Measurements from ENCODE around the gene ADGRD1. TPM values are rescaled to one million over a fixed set of nuclear protein-coding genes. Genes with fewer than 3 reads are reported as not detected.

ADGRD1 gene
- total RNA-seq, 1 donor from 2014 or later = 35.8 TPM

- no peak for DNase-seq (ENCODE audit: extremely low spot score in 2 of 2)
Measured at GRCh38 chr12:131072451-131073230, 118.9 kb downstream of the ADGRD1 start.

GRCh38 chr12:131074221-131075083 is 120.7 kb downstream of the ADGRD1 start:
- no peak for TF ChIP-seq POLR2AphosphoS5 (IDR thresholded peaks at IDR 0.05; ENCODE audit: insufficient read depth in 1 of 2, low read depth in 1 of 2)
- TF ChIP-seq POLR2A (IDR thresholded peaks at IDR 0.05) = no peak
- no peak for TF ChIP-seq CTCF (IDR thresholded peaks at IDR 0.05)
- Histone ChIP-seq H3K36me3 (no peaks in the 10 kb centered on the region), H3K4me3 (no peak overlapping the region), H3K27ac (no peak overlapping the region), H3K27me3 (no peaks in the 10 kb centered on the region), H3K9me3 (no peaks in the 10 kb centered on the region), H3K4me1 (peaks cover 12% of the 10 kb centered on the region)
- DNase-seq (ENCODE audit: extremely low spot score in 2 of 2) = no peak
- intact Hi-C loops (cut with DNase I) = no loop called here

More at GRCh38 chr12:131072451-131073230, 118.9 kb downstream of the ADGRD1 start:
- TF ChIP-seq POLR2A (IDR thresholded peaks at IDR 0.05) (no peak), CTCF (IDR thresholded peaks at IDR 0.05) (no peak)
- Histone ChIP-seq H3K27me3 (no peaks in the 10 kb centered on the region), H3K9me3 (no peaks in the 10 kb centered on the region), H3K4me1 (peaks cover 19% of the 10 kb centered on the region), H3K4me3 (no peak overlapping the region), H3K27ac (no peak overlapping the region), H3K36me3 (no peaks in the 10 kb centered on the region)
- intact Hi-C loops (cut with DNase I) = no loop called here

DNA sequence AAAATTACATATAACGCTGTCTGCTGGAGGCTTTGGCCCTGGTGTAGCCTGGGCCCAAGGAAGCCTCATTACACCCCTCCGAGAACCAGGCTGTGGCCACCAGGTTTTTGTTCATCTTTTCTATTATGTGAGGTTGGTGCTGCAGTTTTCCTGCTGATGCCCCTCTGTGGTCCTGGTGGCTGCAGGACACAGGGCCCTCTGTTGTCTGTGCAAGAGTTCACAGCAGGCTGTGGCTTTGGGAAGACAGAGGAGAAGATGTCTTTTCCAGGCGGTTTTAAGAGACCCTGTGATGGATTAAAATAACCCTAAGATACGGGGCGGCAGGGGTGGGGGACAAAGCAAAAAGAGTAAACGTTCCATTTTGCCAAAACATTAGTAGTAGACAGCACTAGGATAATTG is 121.5 kb downstream of the ADGRD1 start:
- no peak for TF ChIP-seq CTCF (IDR thresholded peaks at IDR 0.05)
- no peak for TF ChIP-seq POLR2AphosphoS5 (IDR thresholded peaks at IDR 0.05; ENCODE audit: insufficient read depth in 1 of 2, low read depth in 1 of 2)
- no peak for TF ChIP-seq POLR2A (IDR thresholded peaks at IDR 0.05)
- Histone ChIP-seq H3K4me1 (peaks cover 12% of the 10 kb centered on the region), H3K36me3 (no peaks in the 10 kb centered on the region), H3K4me3 (no peak overlapping the region), H3K27ac (no peak overlapping the region), H3K9me3 (no peaks in the 10 kb centered on the region), H3K27me3 (no peaks in the 10 kb centered on the region)
- no peak for DNase-seq (ENCODE audit: extremely low spot score in 2 of 2)
- intact Hi-C loops (cut with DNase I) = no loop called here

DNA sequence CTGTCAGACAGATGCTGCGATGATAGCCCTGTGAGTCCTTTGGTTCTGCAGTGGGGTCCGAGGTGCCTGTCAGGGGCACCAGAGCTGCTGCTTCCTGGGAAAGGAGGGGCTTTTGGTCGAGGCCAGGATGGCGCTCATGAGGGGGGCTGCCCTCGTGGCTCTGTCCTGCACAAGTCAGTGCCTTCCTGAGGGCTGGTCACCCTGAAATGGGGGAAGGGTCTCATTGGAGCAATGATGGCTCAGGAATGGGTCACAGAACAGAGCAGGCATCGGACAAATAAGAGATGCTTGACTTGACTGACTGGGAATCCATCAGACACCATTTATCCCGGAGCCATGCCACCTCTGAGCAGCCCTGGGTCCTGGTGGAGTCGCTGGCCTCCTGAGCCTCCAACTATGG is 121.9 kb downstream of the ADGRD1 start:
- Histone ChIP-seq H3K9me3 (no peaks in the 10 kb centered on the region), H3K36me3 (no peaks in the 10 kb centered on the region), H3K4me3 (no peak overlapping the region), H3K27ac (no peak overlapping the region), H3K4me1 (peaks cover 12% of the 10 kb centered on the region), H3K27me3 (no peaks in the 10 kb centered on the region)
- DNase-seq (ENCODE audit: extremely low spot score in 2 of 2) = no peak
- intact Hi-C loops (cut with DNase I) = no loop called here
- no peak for TF ChIP-seq POLR2AphosphoS5 (IDR thresholded peaks at IDR 0.05; ENCODE audit: insufficient read depth in 1 of 2, low read depth in 1 of 2)
- no peak for TF ChIP-seq POLR2A (IDR thresholded peaks at IDR 0.05)
- TF ChIP-seq CTCF (IDR thresholded peaks at IDR 0.05) = no peak

Measured in vagina (tissue), 2 donors.